Inferior parietal cortex (tissue), 1 donor: ENCODE data around the gene TOB2.

Source experiments
- DNase-seq: peaks from one replicate; pipeline ENCODE4 v3.0.0-alpha.2; 2016; ENCODE audit errors: extremely low spot score

TOB2 gene

GRCh38 chr22:41446639-41447434, at the start of gene TOB2:
TSS of gene TOB2 (minus strand) at chr22:41446801. CDS start at chr22:41437345, 9,456 bp downstream.
- DNase-seq: peak; percentile 95

GRCh38 chr22:41491374-41492100, 44.9 kb upstream of the TOB2 start:
- no peak for DNase-seq

- DNase-seq: no peak
These were observed 42.2 kb upstream of the TOB2 start for GRCh38 chr22:41488596-41489385.

GRCh38 chr22:41488076-41488475, 41.5 kb upstream of the TOB2 start:
- DNase-seq: no peak

- no peak for DNase-seq
These were observed 40.7 kb upstream of the TOB2 start for GRCh38 chr22:41487037-41487935.

- DNase-seq: no peak
These were observed 38.4 kb upstream of the TOB2 start for GRCh38 chr22:41485033-41485432.

GRCh38 chr22:41482319-41482935, 35.8 kb upstream of the TOB2 start:
- no peak for DNase-seq

- no peak for DNase-seq
These were observed 35.3 kb upstream of the TOB2 start for GRCh38 chr22:41481925-41482318.

- DNase-seq: no peak
These were observed 34.7 kb upstream of the TOB2 start for GRCh38 chr22:41481131-41481830.

- no peak for DNase-seq
These were observed 33.8 kb upstream of the TOB2 start for GRCh38 chr22:41480397-41480735.

GRCh38 chr22:41479671-41480396, 33.2 kb upstream of the TOB2 start:
- peak; percentile 78 for DNase-seq

GRCh38 chr22:41478891-41479521, 32.4 kb upstream of the TOB2 start:
- no peak for DNase-seq

GRCh38 chr22:41478473-41478872, 31.9 kb upstream of the TOB2 start:
- DNase-seq: no peak

GRCh38 chr22:41474872-41475451, 28.4 kb upstream of the TOB2 start:
- DNase-seq: no peak

- no peak for DNase-seq
These were observed 25.0 kb upstream of the TOB2 start for GRCh38 chr22:41471568-41471967.

- no peak for DNase-seq
These were observed 24.3 kb upstream of the TOB2 start for GRCh38 chr22:41470886-41471285.

GRCh38 chr22:41469218-41469851, 22.7 kb upstream of the TOB2 start:
- DNase-seq: no peak
